SU-DHL-6 (cell line): ENCODE results near the gene TRNP1.

Source experiments
- CTCF ChIP-seq: fragments of 200-600 bp; sonication (generic); IDR thresholded peaks from one replicate; pipeline ENCODE4 v1.5.1; 2017; ENCODE audit warnings: antibody characterized with exemption, mild to moderate bottlenecking, low read length, moderate library complexity; ENCODE audit not compliant: insufficient read depth, poor library complexity, severe bottlenecking
- EZH2phosphoT487 ChIP-seq: fragments of 200-600 bp; sonication (generic), shearing (Covaris generic); conservative IDR thresholded peaks from 2 replicates; pipeline ENCODE4 v1.6.1; 2018; ENCODE audit warnings: mild to moderate bottlenecking, antibody characterized with exemption, low read length, moderate library complexity, mixed read lengths

DNA sequence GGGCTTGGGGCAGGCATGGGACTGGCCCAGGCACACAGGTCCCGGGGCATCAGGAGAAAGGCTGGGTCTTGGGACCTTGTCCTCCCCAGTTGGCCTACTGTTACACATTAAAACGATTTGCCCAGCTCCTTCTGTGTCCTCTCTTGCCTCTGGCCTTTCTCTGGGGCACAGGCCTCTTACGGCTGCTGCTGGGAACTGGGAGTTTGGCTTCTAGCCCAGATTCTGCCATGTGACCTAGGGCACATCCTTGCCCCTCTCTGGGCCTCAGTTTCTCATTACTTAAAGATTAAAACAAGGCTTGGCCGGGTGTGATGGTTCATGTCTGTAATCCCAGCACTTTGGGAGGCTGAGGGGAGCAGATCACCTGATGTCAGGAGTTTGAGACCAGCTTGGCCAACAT, 47.2 kb upstream of the TRNP1 start:
- TF ChIP-seq EZH2phosphoT487 (no peak), CTCF (no peak)
